Measurements from ENCODE around the gene PHF3. TPM values are rescaled to one million over a fixed set of nuclear protein-coding genes. Genes with fewer than 3 reads are reported as not detected.

Gene PHF3
- total RNA-seq, 1 experiment from 2014 or later = 46.4 TPM

DNA sequence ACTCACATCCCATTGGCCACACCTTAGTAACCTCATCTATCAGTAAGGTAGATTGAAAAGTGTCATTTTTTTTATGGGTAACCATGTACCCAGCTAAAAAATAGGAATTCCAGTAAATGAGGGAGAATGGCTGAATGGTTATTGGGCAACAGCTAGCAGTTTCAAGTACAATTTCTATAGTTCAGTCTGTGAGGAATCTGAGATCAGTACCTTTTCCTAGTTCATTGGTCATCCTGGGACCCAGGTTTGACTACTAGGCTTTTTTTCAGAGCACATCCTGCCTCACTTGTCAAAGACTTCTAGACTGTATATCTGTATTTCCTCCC is 28.3 kb downstream of the PHF3 start:
- H3K36me3 Mint-ChIP-seq (ENCODE audit: insufficient read depth, unreplicated experiment) = peaks cover 9% of the 10 kb centered on the region
- H3K27me3 Mint-ChIP-seq (ENCODE audit: insufficient read depth, unreplicated experiment) = no peaks in the 10 kb centered on the region
- H3K4me1 Mint-ChIP-seq (ENCODE audit: insufficient read depth, unreplicated experiment) = peaks cover 19% of the 10 kb centered on the region
- ChIA-PET CTCF (interaction anchor here (0.6 to 5.6 kb wide), 7 partner anchors 9 to 1628 kb away, joined by 3 to 18 read pairs (median 3); no protein-coding TSS in a partner anchor), POLR2A (interaction anchor here (0.6 to 2.5 kb wide), 11 partner anchors 13 to 699 kb away, joined by 3 to 27 read pairs (median 3); partner anchors contain the start of gene PHF3)
- peak overlapping the region; percentile 63 for H3K27ac Mint-ChIP-seq (ENCODE audit: low read depth, unreplicated experiment)
- intact Hi-C loops (cut with micrococcal nuclease) = no loop called here
- TF ChIP-seq, protein P1, sequence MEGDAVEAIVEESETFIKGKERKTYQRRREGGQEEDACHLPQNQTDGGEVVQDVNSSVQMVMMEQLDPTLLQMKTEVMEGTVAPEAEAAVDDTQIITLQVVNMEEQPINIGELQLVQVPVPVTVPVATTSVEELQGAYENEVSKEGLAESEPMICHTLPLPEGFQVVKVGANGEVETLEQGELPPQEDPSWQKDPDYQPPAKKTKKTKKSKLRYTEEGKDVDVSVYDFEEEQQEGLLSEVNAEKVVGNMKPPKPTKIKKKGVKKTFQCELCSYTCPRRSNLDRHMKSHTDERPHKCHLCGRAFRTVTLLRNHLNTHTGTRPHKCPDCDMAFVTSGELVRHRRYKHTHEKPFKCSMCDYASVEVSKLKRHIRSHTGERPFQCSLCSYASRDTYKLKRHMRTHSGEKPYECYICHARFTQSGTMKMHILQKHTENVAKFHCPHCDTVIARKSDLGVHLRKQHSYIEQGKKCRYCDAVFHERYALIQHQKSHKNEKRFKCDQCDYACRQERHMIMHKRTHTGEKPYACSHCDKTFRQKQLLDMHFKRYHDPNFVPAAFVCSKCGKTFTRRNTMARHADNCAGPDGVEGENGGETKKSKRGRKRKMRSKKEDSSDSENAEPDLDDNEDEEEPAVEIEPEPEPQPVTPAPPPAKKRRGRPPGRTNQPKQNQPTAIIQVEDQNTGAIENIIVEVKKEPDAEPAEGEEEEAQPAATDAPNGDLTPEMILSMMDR (IDR thresholded peaks at IDR 0.05; ENCODE audit: unreplicated experiment) = no peak
- H3K4me3 Mint-ChIP-seq (ENCODE audit: unreplicated experiment) = peak overlapping the region; percentile 21
- BruUV-seq (replicated peaks) = no TSS peak
- no peak for DNase-seq (ENCODE audit: unreplicated experiment)
- no peaks in the 10 kb centered on the region for H3K9me3 Mint-ChIP-seq (ENCODE audit: unreplicated experiment)

DNA sequence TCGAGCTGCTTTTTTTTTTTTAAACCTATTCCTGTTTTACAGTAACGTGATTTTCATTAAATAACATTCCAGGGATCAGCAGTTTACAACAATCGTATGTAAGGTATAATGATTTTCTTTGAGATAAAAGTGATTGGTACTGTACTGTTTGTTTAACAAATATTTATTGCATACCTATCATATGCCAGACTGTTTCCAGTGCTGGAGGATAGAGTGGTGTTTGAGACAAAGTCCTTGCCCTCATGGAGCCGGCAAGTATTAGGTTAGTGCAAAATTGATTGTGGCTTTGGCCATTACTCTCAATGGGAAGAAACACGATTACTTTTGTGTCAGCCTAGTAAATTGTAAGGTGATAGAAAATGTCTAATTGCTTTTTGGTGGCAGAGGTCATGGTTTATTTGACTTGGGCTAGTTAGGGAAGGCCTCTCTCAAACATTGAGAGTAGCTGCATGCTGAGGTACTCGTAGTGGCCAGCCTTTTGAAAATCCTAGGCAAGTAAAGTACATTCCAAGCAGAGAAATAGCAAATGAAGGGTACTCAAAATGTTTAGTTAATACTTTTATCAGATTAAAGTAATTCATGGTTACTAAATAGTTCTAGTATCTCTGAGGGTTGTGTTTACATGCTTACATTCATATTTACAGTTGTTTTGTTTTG is 35.6 kb downstream of the PHF3 start:
- H3K27ac Mint-ChIP-seq (ENCODE audit: low read depth, unreplicated experiment) = no peak overlapping the region
- no peaks in the 10 kb centered on the region for H3K36me3 Mint-ChIP-seq (ENCODE audit: insufficient read depth, unreplicated experiment)
- no TSS peak for BruUV-seq (replicated peaks)
- H3K9me3 Mint-ChIP-seq (ENCODE audit: unreplicated experiment) = no peaks in the 10 kb centered on the region
- ChIA-PET POLR2A (interaction anchor here (0.7 to 1.0 kb wide), 2 partner anchors 11 to 36 kb away, joined by 3 read pairs; partner anchors contain the start of gene PHF3), CTCF (interaction anchor here (0.7 kb wide), 1 partner anchor 713 kb away, joined by 3 read pairs; no protein-coding TSS in a partner anchor)
- TF ChIP-seq, protein P1 (IDR thresholded peaks at IDR 0.05; ENCODE audit: unreplicated experiment) = no peak
- no peak overlapping the region for H3K4me3 Mint-ChIP-seq (ENCODE audit: unreplicated experiment)
- intact Hi-C loops (cut with micrococcal nuclease) = no loop called here
- DNase-seq (ENCODE audit: unreplicated experiment) = no peak
- H3K27me3 Mint-ChIP-seq (ENCODE audit: insufficient read depth, unreplicated experiment) = no peaks in the 10 kb centered on the region
- no peaks in the 10 kb centered on the region for H3K4me1 Mint-ChIP-seq (ENCODE audit: insufficient read depth, unreplicated experiment)

- no peak for DNase-seq (ENCODE audit: unreplicated experiment)
- Mint-ChIP-seq H3K4me3 (ENCODE audit: unreplicated experiment) (no peak overlapping the region), H3K9me3 (ENCODE audit: unreplicated experiment) (no peaks in the 10 kb centered on the region), H3K36me3 (ENCODE audit: insufficient read depth, unreplicated experiment) (no peaks in the 10 kb centered on the region), H3K4me1 (ENCODE audit: insufficient read depth, unreplicated experiment) (no peaks in the 10 kb centered on the region), H3K27ac (ENCODE audit: low read depth, unreplicated experiment) (no peak overlapping the region), H3K27me3 (ENCODE audit: insufficient read depth, unreplicated experiment) (no peaks in the 10 kb centered on the region)
- intact Hi-C loops (cut with micrococcal nuclease) = no loop called here
- no TSS peak for BruUV-seq (replicated peaks)
- ChIA-PET CTCF (interaction anchor here (0.5 to 1.6 kb wide), 5 partner anchors 9 to 222 kb away, joined by 3 to 6 read pairs (median 3); no protein-coding TSS in a partner anchor), POLR2A (interaction anchor here (0.7 to 1.0 kb wide), 2 partner anchors 22 to 37 kb away, joined by 3 read pairs; partner anchors contain the start of gene PHF3)
- TF ChIP-seq, protein P1 (IDR thresholded peaks at IDR 0.05; ENCODE audit: unreplicated experiment) = no peak
Measured at GRCh38 chr6:63672582-63673129, 37.1 kb downstream of the PHF3 start.

- intact Hi-C loops (cut with micrococcal nuclease) = no loop called here
- no peak overlapping the region for H3K27ac Mint-ChIP-seq (ENCODE audit: low read depth, unreplicated experiment)
Measured at GRCh38 chr6:63673692-63674091, 38.1 kb downstream of the PHF3 start.

More at GRCh38 chr6:63673692-63674091, 38.1 kb downstream of the PHF3 start:
- no peak for DNase-seq (ENCODE audit: unreplicated experiment)
- H3K27me3 Mint-ChIP-seq (ENCODE audit: insufficient read depth, unreplicated experiment) = no peaks in the 10 kb centered on the region
- H3K4me3 Mint-ChIP-seq (ENCODE audit: unreplicated experiment) = no peak overlapping the region
- POLR2A ChIA-PET = interaction anchor here (0.7 kb wide), 1 partner anchor 28 kb away, joined by 3 read pairs; no protein-coding TSS in a partner anchor
- no peaks in the 10 kb centered on the region for H3K36me3 Mint-ChIP-seq (ENCODE audit: insufficient read depth, unreplicated experiment)
- H3K9me3 Mint-ChIP-seq (ENCODE audit: unreplicated experiment) = no peaks in the 10 kb centered on the region
- CTCF ChIA-PET = interaction anchor here (0.6 to 1.6 kb wide), 3 partner anchors 75 to 89 kb away, joined by 3 to 6 read pairs (median 4); no protein-coding TSS in a partner anchor
- no TSS peak for BruUV-seq (replicated peaks)
- TF ChIP-seq, protein P1 (IDR thresholded peaks at IDR 0.05; ENCODE audit: unreplicated experiment) = no peak
- no peaks in the 10 kb centered on the region for H3K4me1 Mint-ChIP-seq (ENCODE audit: insufficient read depth, unreplicated experiment)

Measured in MCF 10A (cell line).